SKM-1 treated with dmso at 0.1 percent for 144 hours (cell line): ENCODE data around the gene RALGAPA2.
A peak's percentile ranks its signal among the peaks of the same experiment; 100 is the strongest.

ENCODE experiments used
- DNase-seq: peaks from one replicate; lab custom pipeline; 2025; ENCODE audit not compliant: unreplicated experiment; lab: John Stamatoyannopoulos, UW

The RALGAPA2 gene

GRCh38 chr20:20580139-20580538, 132.3 kb downstream of the RALGAPA2 start:
- DNase-seq = no peak

- no peak for DNase-seq
These were observed 133.6 kb downstream of the RALGAPA2 start for GRCh38 chr20:20578838-20579237.

- DNase-seq = no peak
These were observed 138.6 kb downstream of the RALGAPA2 start for GRCh38 chr20:20573797-20574196.

GRCh38 chr20:20571068-20571780, 141.2 kb downstream of the RALGAPA2 start:
- DNase-seq = no peak

GRCh38 chr20:20568604-20569205, 143.7 kb downstream of the RALGAPA2 start:
- peak; percentile 27 for DNase-seq

GRCh38 chr20:20567712-20568111, 144.7 kb downstream of the RALGAPA2 start:
- DNase-seq = no peak

- DNase-seq = no peak
These were observed 145.9 kb downstream of the RALGAPA2 start for GRCh38 chr20:20566516-20566915.

GRCh38 chr20:20564279-20564678, 148.2 kb downstream of the RALGAPA2 start:
- DNase-seq = no peak

- no peak for DNase-seq
These were observed 149.9 kb downstream of the RALGAPA2 start for GRCh38 chr20:20562507-20562906.

GRCh38 chr20:20561841-20562240, 150.6 kb downstream of the RALGAPA2 start:
- DNase-seq = no peak

- DNase-seq = no peak
These were observed 151.3 kb downstream of the RALGAPA2 start for GRCh38 chr20:20561172-20561571.

GRCh38 chr20:20557406-20557805, 155.0 kb downstream of the RALGAPA2 start:
- no peak for DNase-seq

- no peak for DNase-seq
These were observed 156.6 kb downstream of the RALGAPA2 start for GRCh38 chr20:20555838-20556237.

GRCh38 chr20:20554951-20555350, 157.5 kb downstream of the RALGAPA2 start:
- no peak for DNase-seq

GRCh38 chr20:20553541-20553940, 158.9 kb downstream of the RALGAPA2 start:
- no peak for DNase-seq

GRCh38 chr20:20552076-20552475, 160.4 kb downstream of the RALGAPA2 start:
- no peak for DNase-seq

GRCh38 chr20:20551409-20551808, 161.0 kb downstream of the RALGAPA2 start:
- no peak for DNase-seq

- no peak for DNase-seq
These were observed 162.7 kb downstream of the RALGAPA2 start for GRCh38 chr20:20549704-20550103.

- DNase-seq = no peak
These were observed 163.2 kb downstream of the RALGAPA2 start for GRCh38 chr20:20549267-20549612.

GRCh38 chr20:20548527-20549266, 163.7 kb downstream of the RALGAPA2 start:
- no peak for DNase-seq

GRCh38 chr20:20547876-20548266, 164.6 kb downstream of the RALGAPA2 start:
- no peak for DNase-seq

- no peak for DNase-seq
These were observed 165.1 kb downstream of the RALGAPA2 start for GRCh38 chr20:20547221-20547875.
